Mesenchymal stem cell (in vitro differentiated cells and primary cell): ENCODE measurements around the gene ZNF474.
A peak's percentile ranks its signal among the peaks of the same experiment; 100 is the strongest.

Source experiments
- DNase-seq: peaks from one replicate; pipeline ENCODE4 v3.0.0-alpha.2; 2013
- H2AFZ ChIP-seq: one replicate; pipeline ENCODE4 v1.6.1; 2013; ENCODE audit warnings: low read depth, mild to moderate bottlenecking, control low read depth, inconsistent platforms, low read length, moderate library complexity
- H2AK5ac ChIP-seq: 2 replicates; pipeline ENCODE4 v1.6.1; 2013; ENCODE audit warnings: low read length, moderate library complexity, mild to moderate bottlenecking, inconsistent platforms; ENCODE audit not compliant: severe bottlenecking
- H2BK120ac ChIP-seq: one replicate; pipeline ENCODE4 v1.6.1; 2013; ENCODE audit warnings: low read depth, mild to moderate bottlenecking, inconsistent platforms, low read length, moderate library complexity
- H2BK12ac ChIP-seq, 2 experiments: one replicate each; pipeline ENCODE4 v1.6.1; 2013; ENCODE audit warnings: inconsistent platforms in 2 of 2, low read length in 2 of 2, mild to moderate bottlenecking in 2 of 2, moderate library complexity in 2 of 2, control low read depth in 1 of 2
- H2BK15ac ChIP-seq: one replicate; pipeline ENCODE4 v1.6.1; 2013; ENCODE audit warnings: mild to moderate bottlenecking, low read depth, inconsistent platforms; ENCODE audit not compliant: poor library complexity, severe bottlenecking
- H2BK5ac ChIP-seq: 2 replicates; pipeline ENCODE4 v1.6.1; 2013; ENCODE audit warnings: low read depth, mild to moderate bottlenecking, low read length, control low read depth, inconsistent platforms; ENCODE audit not compliant: poor library complexity, severe bottlenecking
- H3K14ac ChIP-seq, 2 experiments: one replicate each; pipeline ENCODE4 v1.6.1; 2013; ENCODE audit warnings: inconsistent platforms in 2 of 2, low read length in 2 of 2, control low read depth in 1 of 2, mild to moderate bottlenecking in 1 of 2, moderate library complexity in 1 of 2
- H3K18ac ChIP-seq, 2 experiments: one replicate each; pipeline ENCODE4 v1.6.1; 2013; ENCODE audit warnings: inconsistent platforms in 2 of 2, low read length in 2 of 2, control low read depth in 1 of 2, low read depth in 1 of 2, mild to moderate bottlenecking in 1 of 2
- H3K23ac ChIP-seq, 2 experiments: one replicate each; pipeline ENCODE4 v1.6.1; 2013; ENCODE audit warnings: inconsistent platforms in 2 of 2, low read length in 2 of 2, mild to moderate bottlenecking in 2 of 2, moderate library complexity in 2 of 2, control low read depth in 1 of 2
- H3K27ac ChIP-seq: 2 replicates; pipeline ENCODE4 v1.5.1; 2013; ENCODE audit warnings: mild to moderate bottlenecking, moderate library complexity, low read length, control low read depth, inconsistent platforms; ENCODE audit not compliant: poor library complexity, severe bottlenecking
- H3K27me3 ChIP-seq, 2 experiments: 2 replicates each; pipeline versions ENCODE4 v1.6.1 to v1.7.0; 2013; ENCODE audit warnings: low read length in 2 of 2, mild to moderate bottlenecking in 2 of 2, moderate library complexity in 2 of 2, control low read depth in 1 of 2, inconsistent platforms in 1 of 2; ENCODE audit not compliant: control insufficient read depth in 1 of 2, insufficient read depth in 1 of 2
- H3K36me3 ChIP-seq, 2 experiments: 2 replicates each; pipeline versions ENCODE4 v1.6.1 to v1.7.0; 2013; ENCODE audit warnings: low read length in 2 of 2, control low read depth in 1 of 2, inconsistent platforms in 1 of 2, low read depth in 1 of 2, mild to moderate bottlenecking in 1 of 2; ENCODE audit not compliant: insufficient read depth in 2 of 2, control insufficient read depth in 1 of 2
- H3K4ac ChIP-seq, 2 experiments: one replicate each; pipeline ENCODE4 v1.6.1; 2013; ENCODE audit warnings: inconsistent platforms in 2 of 2, low read length in 2 of 2, mild to moderate bottlenecking in 2 of 2, moderate library complexity in 2 of 2, control low read depth in 1 of 2, low read depth in 1 of 2
- H3K4me1 ChIP-seq: 2 replicates; pipeline ENCODE4 v1.6.1; 2013; ENCODE audit warnings: low read depth, low read length, control low read depth; ENCODE audit not compliant: control insufficient read depth, insufficient read depth
- H3K4me2 ChIP-seq: 2 replicates; pipeline ENCODE4 v1.6.1; 2013; ENCODE audit warnings: low read length, mild to moderate bottlenecking, inconsistent platforms; ENCODE audit not compliant: poor library complexity, severe bottlenecking
- H3K4me3 ChIP-seq, 2 experiments: 2 replicates each; pipeline versions ENCODE4 v1.5.1 to v1.7.0; 2013; ENCODE audit warnings: low read length in 2 of 2, mild to moderate bottlenecking in 2 of 2, control low read depth in 1 of 2, low read depth in 1 of 2; ENCODE audit not compliant: insufficient read depth in 1 of 2
- H3K79me1 ChIP-seq: replicated peaks from 2 replicates; pipeline ENCODE4 v1.6.1; 2013; ENCODE audit warnings: mild to moderate bottlenecking, control low read depth, low read length, inconsistent platforms; ENCODE audit not compliant: poor library complexity, severe bottlenecking
- H3K9ac ChIP-seq: 2 replicates; pipeline ENCODE4 v1.7.0; 2013; ENCODE audit warnings: mild to moderate bottlenecking, low read length, moderate library complexity
- H3K9me3 ChIP-seq: 2 replicates; pipeline ENCODE4 v1.7.0; 2013; ENCODE audit warnings: mild to moderate bottlenecking, low read length; ENCODE audit not compliant: control insufficient read depth
- H4K8ac ChIP-seq: one replicate; pipeline ENCODE4 v1.6.1; 2013; ENCODE audit warnings: inconsistent platforms, mild to moderate bottlenecking, low read length, moderate library complexity
- H4K91ac ChIP-seq: one replicate; pipeline ENCODE4 v1.6.1; 2013; ENCODE audit warnings: mild to moderate bottlenecking, low read length, inconsistent platforms
- WGBS: methylation state at CpG from one replicate; pipeline ENCODE4 v1.1.7; 2013; ENCODE audit warnings: mixed read lengths; 5-methylcytosine and 5-hydroxymethylcytosine counted together

The ZNF474 gene

GRCh38 chr5:122183098-122183787 lies 53.9 kb downstream of the ZNF474 start:
- no peak overlapping the region for H3K14ac ChIP-seq
- H3K79me1 ChIP-seq = no peaks in the 10 kb centered on the region
- peaks cover 4% of the 10 kb centered on the region for H3K4me1 ChIP-seq
- H3K9ac ChIP-seq = peak overlapping the region; percentile 87
- no peak overlapping the region for H2BK5ac ChIP-seq
- H3K36me3 ChIP-seq = no peaks in the 10 kb centered on the region
- DNase-seq = no peak
- no peak overlapping the region for H2AFZ ChIP-seq
- no peak overlapping the region for H3K4ac ChIP-seq
- peak overlapping the region; percentile 6 for H3K27ac ChIP-seq
- no peak overlapping the region for H3K18ac ChIP-seq
- H2BK15ac ChIP-seq = no peak overlapping the region
- no peaks in the 10 kb centered on the region for H3K9me3 ChIP-seq
- no peak overlapping the region for H2BK120ac ChIP-seq
- H2BK12ac ChIP-seq = no peak overlapping the region
- H3K23ac ChIP-seq = no peak overlapping the region
- 78% methylated on average over 7 of the region's 7 CpGs for WGBS
- no peak overlapping the region for H4K91ac ChIP-seq
- no peak overlapping the region for H3K4me2 ChIP-seq
- no peak overlapping the region for H2AK5ac ChIP-seq
- peak overlapping the region; percentile 7 for H4K8ac ChIP-seq
- H3K4me3 ChIP-seq = peak overlapping the region in 1 of 2 experiments; percentile 57
- H3K27me3 ChIP-seq = no peaks in the 10 kb centered on the region

GRCh38 chr5:122183788-122184170 lies 54.4 kb downstream of the ZNF474 start:
- peak overlapping the region; percentile 87 for H3K9ac ChIP-seq
- H3K27ac ChIP-seq = no peak overlapping the region
- H2BK5ac ChIP-seq = no peak overlapping the region
- no peak overlapping the region for H3K14ac ChIP-seq
- H3K27me3 ChIP-seq = no peaks in the 10 kb centered on the region
- no peak overlapping the region for H2AFZ ChIP-seq
- H3K4me2 ChIP-seq = no peak overlapping the region
- H3K4me1 ChIP-seq = peaks cover 4% of the 10 kb centered on the region
- H3K4me3 ChIP-seq = peak overlapping the region in 1 of 2 experiments; percentile 9
- no peaks in the 10 kb centered on the region for H3K79me1 ChIP-seq
- no peak for DNase-seq
- no peak overlapping the region for H3K4ac ChIP-seq
- no peak overlapping the region for H2BK12ac ChIP-seq
- H3K9me3 ChIP-seq = no peaks in the 10 kb centered on the region
- no peak overlapping the region for H3K18ac ChIP-seq
- H2BK15ac ChIP-seq = no peak overlapping the region
- H4K91ac ChIP-seq = no peak overlapping the region
- H2BK120ac ChIP-seq = no peak overlapping the region
- H2AK5ac ChIP-seq = no peak overlapping the region
- no peak overlapping the region for H3K23ac ChIP-seq
- no peak overlapping the region for H4K8ac ChIP-seq
- no peaks in the 10 kb centered on the region for H3K36me3 ChIP-seq

GRCh38 chr5:122184676-122185255 lies 55.4 kb downstream of the ZNF474 start:
- Histone ChIP-seq H3K79me1 (no peaks in the 10 kb centered on the region), H3K4ac (no peak overlapping the region), H2BK12ac (no peak overlapping the region), H3K23ac (no peak overlapping the region), H4K91ac (no peak overlapping the region), H3K9me3 (no peaks in the 10 kb centered on the region), H3K18ac (no peak overlapping the region), H3K27me3 (no peaks in the 10 kb centered on the region), H3K4me1 (peaks cover 4% of the 10 kb centered on the region), H3K36me3 (no peaks in the 10 kb centered on the region), H3K9ac (no peak overlapping the region), H2AK5ac (no peak overlapping the region), H2BK120ac (no peak overlapping the region), H2BK15ac (no peak overlapping the region), H4K8ac (no peak overlapping the region), H3K27ac (no peak overlapping the region), H3K4me3 (no peak overlapping the region), H3K14ac (no peak overlapping the region), H2BK5ac (no peak overlapping the region), H2AFZ (no peak overlapping the region), H3K4me2 (no peak overlapping the region)
- DNase-seq = no peak
- WGBS = 95% methylated on average over 4 of the region's 5 CpGs

- no peak overlapping the region for H2BK12ac ChIP-seq
- no peak overlapping the region for H4K8ac ChIP-seq
- no peak overlapping the region for H3K23ac ChIP-seq
- no peaks in the 10 kb centered on the region for H3K27me3 ChIP-seq
- H3K18ac ChIP-seq = no peak overlapping the region
- H3K4me2 ChIP-seq = no peak overlapping the region
- H3K14ac ChIP-seq = no peak overlapping the region
- peaks cover 4% of the 10 kb centered on the region for H3K4me1 ChIP-seq
- no peak overlapping the region for H3K27ac ChIP-seq
- no peak overlapping the region for H2BK5ac ChIP-seq
- no peak overlapping the region for H2BK15ac ChIP-seq
- no peak overlapping the region for H3K4me3 ChIP-seq
- no peaks in the 10 kb centered on the region for H3K79me1 ChIP-seq
- H3K36me3 ChIP-seq = no peaks in the 10 kb centered on the region
- H3K9me3 ChIP-seq = no peaks in the 10 kb centered on the region
- H3K9ac ChIP-seq = no peak overlapping the region
- no peak overlapping the region for H2AFZ ChIP-seq
- no peak for DNase-seq
- no peak overlapping the region for H4K91ac ChIP-seq
- 74% methylated on average over 3 of the region's 3 CpGs for WGBS
- H3K4ac ChIP-seq = no peak overlapping the region
- no peak overlapping the region for H2AK5ac ChIP-seq
- no peak overlapping the region for H2BK120ac ChIP-seq
Observed at GRCh38 chr5:122187426-122187825, 58.1 kb downstream of the ZNF474 start.
